GM12878 (cell line): Measurements from ENCODE around the gene BICRA. TPM values are rescaled to one million over a fixed set of nuclear protein-coding genes. Genes with fewer than 3 reads are reported as not detected.

ENCODE experiments used
- ATAC-seq: fragments of 200-7000 bp; cut with Tn5 transposase; 3 replicates; pipeline ENCODE4 v1.9.1; 2020; ENCODE audit warnings: mild to moderate bottlenecking, moderate library complexity
- BruUV-seq: library from RNA; stranded (reverse); fragments of 400-500 nt; replicated peaks from 2 replicates; lab custom pipeline; 2021; lab: Mats Ljungman, UMichigan
- CTCF ChIA-PET: fragments of 300-600 bp; sonication (Branson Sonifier 250); formaldehyde crosslinking; extraction: SDS; loops from one replicate; lab custom pipeline; 2021; ENCODE audit warnings: inconsistent platforms; lab: Yijun Ruan, JAX
- POLR2A ChIA-PET: fragments of 350-600 bp; formaldehyde crosslinking; extraction: SDS; loops from one replicate; lab custom pipeline; 2021; ENCODE audit warnings: inconsistent platforms; lab: Charles Lee
- RAD21 ChIA-PET: fragments of 300-600 bp; sonication (Branson Sonifier 250); formaldehyde crosslinking; loops from one replicate; lab custom pipeline; 2023; ENCODE audit warnings: antibody characterized with exemption; ENCODE audit not compliant: unreplicated experiment; lab: Charles Lee
- SMC1A ChIA-PET: fragments of 300-600 bp; sonication (Branson Sonifier 250); formaldehyde crosslinking; loops from one replicate; lab custom pipeline; 2023; ENCODE audit not compliant: unreplicated experiment, uncharacterized antibody; lab: Charles Lee
- DNase-seq: peaks from one replicate; pipeline ENCODE4 v3.0.0-alpha.2; 2011; ENCODE audit warnings: low read depth, low spot score
- FAIRE-seq: peaks from 3 replicates; lab custom pipeline; 2011; peaks lifted over from hg19 to GRCh38; lab: Jason Lieb, UNC
- H2AFZ ChIP-seq: 2 replicates; pipeline ENCODE4 v1.6.0; 2011; ENCODE audit warnings: low read depth, low read length, control low read depth; ENCODE audit not compliant: control insufficient read depth
- H3K27ac ChIP-seq: 2 replicates; pipeline ENCODE4 v1.5.1; 2011; ENCODE audit warnings: control low read depth; ENCODE audit not compliant: control insufficient read depth, insufficient read depth
- H3K27me3 ChIP-seq, 2 experiments: replicated peaks in 1 of 2; 2 replicates each; pipeline versions ENCODE4 v1.6.0 to v1.6.1; 2011; ENCODE audit warnings: low read length in 1 of 2; ENCODE audit not compliant: control insufficient read depth in 2 of 2, insufficient read depth in 2 of 2
- H3K36me3 ChIP-seq, 2 experiments: 2 replicates each; pipeline ENCODE4 v1.5.1; 2011; ENCODE audit warnings: low read length in 1 of 2; ENCODE audit not compliant: control insufficient read depth in 2 of 2, insufficient read depth in 2 of 2
- H3K4me1 ChIP-seq: 2 replicates; pipeline ENCODE4 v1.6.1; 2011; ENCODE audit warnings: mild to moderate bottlenecking, low read length, moderate library complexity, mixed read lengths; ENCODE audit not compliant: control insufficient read depth, insufficient read depth
- H3K4me2 ChIP-seq: 2 replicates; pipeline ENCODE4 v1.6.0; 2011; ENCODE audit warnings: control low read depth; ENCODE audit not compliant: control insufficient read depth, insufficient read depth
- H3K4me3 ChIP-seq: fragments of 200-600 bp; sonication (generic); 2 replicates; pipeline ENCODE4 v1.5.1; 2016
- H3K79me2 ChIP-seq: 2 replicates; pipeline ENCODE4 v1.6.0; 2011; ENCODE audit warnings: low read length; ENCODE audit not compliant: control insufficient read depth, insufficient read depth
- H3K9ac ChIP-seq: 2 replicates; pipeline ENCODE4 v1.8.0; 2011; ENCODE audit warnings: low read length, control low read depth, mixed read lengths; ENCODE audit not compliant: control insufficient read depth, insufficient read depth
- H3K9me3 ChIP-seq: replicated peaks from 3 replicates; pipeline ENCODE4 v1.5.1; 2011; ENCODE audit warnings: mild to moderate bottlenecking, low read length; ENCODE audit not compliant: control insufficient read depth, insufficient read depth
- H4K20me1 ChIP-seq: 2 replicates; pipeline ENCODE4 v1.6.0; 2011; ENCODE audit not compliant: control insufficient read depth, insufficient read depth
- ATF3 ChIP-seq: IDR thresholded peaks from 2 replicates; pipeline ENCODE4 v1.6.1; 2011; ENCODE audit warnings: low read depth, mild to moderate bottlenecking, low read length, moderate library complexity, borderline replicate concordance; ENCODE audit errors: extremely low read depth
- CBFB ChIP-seq: IDR thresholded peaks from 2 replicates; pipeline ENCODE4 v1.6.1; 2016; ENCODE audit warnings: antibody characterized with exemption, low read depth
- EED ChIP-seq: sonication (generic); IDR thresholded peaks from 2 replicates; pipeline ENCODE4 v1.6.1; 2016; ENCODE audit warnings: antibody characterized with exemption, low read depth
- EZH2 ChIP-seq: IDR thresholded peaks from 2 replicates; pipeline ENCODE4 v1.6.1; 2012; ENCODE audit warnings: low read depth, mild to moderate bottlenecking, control low read depth, inconsistent platforms, low read length, borderline replicate concordance; ENCODE audit not compliant: control insufficient read depth
- FOXK2 ChIP-seq: fragments of 450-650 bp; IDR thresholded peaks from 2 replicates; pipeline ENCODE4 v1.6.1; 2017; ENCODE audit warnings: mild to moderate bottlenecking, moderate library complexity
- HSF1 ChIP-seq: fragments of 150-350 bp; IDR thresholded peaks from 2 replicates; pipeline ENCODE4 v1.6.1; 2014; ENCODE audit warnings: mild to moderate bottlenecking, low read depth, low read length
- KDM1A ChIP-seq: fragments of 200-600 bp; sonication (generic); IDR thresholded peaks from 2 replicates; pipeline ENCODE4 v1.6.1; 2016; ENCODE audit warnings: borderline replicate concordance
- KLF5 ChIP-seq: fragments of 450-650 bp; IDR thresholded peaks from 2 replicates; pipeline ENCODE4 v1.6.1; 2014; ENCODE audit warnings: mild to moderate bottlenecking; ENCODE audit not compliant: partially characterized antibody
- NBN ChIP-seq: fragments of 450-650 bp; IDR thresholded peaks from 2 replicates; pipeline ENCODE4 v1.6.1; 2016
- NFIC ChIP-seq: IDR thresholded peaks from 2 replicates; pipeline ENCODE4 v1.6.1; 2012; ENCODE audit warnings: low read depth, mild to moderate bottlenecking, inconsistent platforms, low read length, moderate library complexity
- POU2F2 ChIP-seq: IDR thresholded peaks from 3 replicates; pipeline ENCODE4 v1.6.1; 2011; ENCODE audit warnings: low read depth, mild to moderate bottlenecking, low read length, borderline replicate concordance
- RB1 ChIP-seq: fragments of 450-650 bp; formaldehyde crosslinking; IDR thresholded peaks from 2 replicates; pipeline ENCODE4 v1.6.1; 2017; ENCODE audit warnings: mild to moderate bottlenecking, borderline replicate concordance
- RUNX3 ChIP-seq: IDR thresholded peaks from 2 replicates; pipeline ENCODE4 v1.6.1; 2012; ENCODE audit warnings: low read length, inconsistent platforms
- ZBTB4 ChIP-seq: fragments of 450-650 bp; formaldehyde crosslinking; IDR thresholded peaks from 2 replicates; pipeline ENCODE4 v1.4.0; 2022; ENCODE audit warnings: mild to moderate bottlenecking, moderate library complexity
- WGBS: methylation state at CpG from one replicate; pipeline ENCODE4 v1.1.6; 2016; ENCODE audit warnings: low lambda C conversion rate; ENCODE audit not compliant: insufficient replicate concordance, insufficient coverage; ENCODE audit errors: missing lambda C conversion rate; 5-methylcytosine and 5-hydroxymethylcytosine counted together
- in situ Hi-C: fragments of 300-500 bp; cut with MboI; formaldehyde crosslinking; loops from 9 replicates; pipeline ENCODE4 v1.14.3; 2018; ENCODE audit warnings: mixed read lengths
- intact Hi-C: fragments of 100-400 bp; cut with micrococcal nuclease; formaldehyde crosslinking; loops from one replicate; pipeline ENCODE4 v1.14.2; 2022; ENCODE audit not compliant: unreplicated experiment
- polyA plus RNA-seq, 11 experiments: library from polyadenylated mRNA; depleted of rRNA in 4 of 11; unstranded in 6 of 11; stranded (reverse) in 5 of 11; fragments of >200 nt; fragmentation: Nextera tagmentation in 4 of 11; fragmentation: Illumina TruSeq in 1 of 11; extraction: Ambion mirVana in 4 of 11; extraction: Trizol in 1 of 11; gene quantifications; 1 replicate in 1 of 11; 2 replicates in 10 of 11; pipeline versions ENCODE4 v1.2.1 to v1.2.3, GENCODE V29; 2011 to 2016; ENCODE audit warnings: inconsistent platforms in 2 of 11, missing spikeins in 2 of 11, low read depth in 1 of 11
- total RNA-seq, 4 experiments: library from RNA; depleted of rRNA in 3 of 4; stranded (reverse); fragments of >200 nt in 3 of 4; fragmentation: Illumina TruSeq in 1 of 4; extraction: Trizol in 1 of 4; gene quantifications; 2 replicates each; pipeline versions ENCODE4 v1.2.1 to v1.2.3, GENCODE V29; 2013 to 2021
- TF ChIP-seq, protein P1 (sequence below): fragments of 450-650 bp; IDR thresholded peaks from 2 replicates; pipeline ENCODE4 v1.6.1; 2016; ENCODE audit warnings: mild to moderate bottlenecking

The BICRA gene
- total and polyA plus RNA-seq, 10 of the 15 experiments (the other 5 are each of a cell fraction or from before 2014, with no cell fraction given), result 0.11 to 15.3 (median 1.3) TPM

- TF ChIP-seq RUNX3, result peak; percentile 35
These were observed 98.4 kb downstream of the BICRA start (continued) for GRCh38 chr19:47707135-47707925.

DNA sequence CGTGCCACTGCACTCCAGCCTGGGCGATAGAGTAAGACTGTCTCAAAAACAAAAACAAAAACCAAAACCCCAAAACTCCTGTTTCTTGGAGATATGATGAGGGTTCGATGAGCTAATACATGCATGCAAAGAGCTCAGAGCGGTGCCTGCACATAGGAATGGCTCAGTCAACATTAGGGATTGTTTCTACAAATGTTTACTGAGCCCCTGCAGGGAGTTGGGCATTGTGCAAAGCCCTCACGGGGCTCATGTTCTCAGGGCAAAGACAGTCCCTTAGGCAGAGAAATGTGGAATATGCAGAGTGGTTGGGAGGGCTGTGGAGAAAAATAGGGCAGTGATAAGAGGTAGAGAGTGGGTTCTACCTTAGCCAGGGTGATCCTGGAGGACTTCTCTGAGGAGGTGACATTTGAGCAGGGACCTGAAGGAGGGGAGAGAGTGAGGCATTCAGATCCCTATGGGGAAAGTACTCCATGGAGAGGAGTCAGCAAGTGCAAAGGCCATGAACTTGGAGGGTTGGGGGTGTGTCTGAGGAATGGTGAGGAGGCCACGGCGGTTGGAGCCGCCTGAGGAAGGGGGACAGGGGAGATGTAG, 102.8 kb downstream of the BICRA start:
- no peaks in the 10 kb centered on the region for H3K36me3 ChIP-seq
- H3K79me2 ChIP-seq, result no peaks in the 10 kb centered on the region
- BruUV-seq, result no TSS peak
- FAIRE-seq (no peak), DNase-seq (no peak), ATAC-seq (no peak)
- no peaks in the 10 kb centered on the region for H4K20me1 ChIP-seq
- H3K9ac ChIP-seq, result no peak overlapping the region
- in situ Hi-C loops, result no loop called here
- 47% methylated on average over 8 of the region's 8 CpGs for WGBS
- SMC1A ChIA-PET, result interaction anchor here (1.3 kb wide), 1 partner anchor 274 kb away, joined by 4 read pairs; no protein-coding TSS in a partner anchor
- no peak overlapping the region for H2AFZ ChIP-seq
- no peak overlapping the region for H3K4me3 ChIP-seq
- H3K27ac ChIP-seq, result no peak overlapping the region
- no peak overlapping the region for H3K4me2 ChIP-seq
- no peaks in the 10 kb centered on the region for H3K27me3 ChIP-seq
- CTCF ChIA-PET, result interaction anchor here (1.1 to 3.4 kb wide), 7 partner anchors 11 to 275 kb away, joined by 3 to 24 read pairs (median 10); partner anchors contain the start of gene NOP53
- no peaks in the 10 kb centered on the region for H3K4me1 ChIP-seq
- intact Hi-C loops, result no loop called here
- no peaks in the 10 kb centered on the region; the same call in 2 of the 3 replicates for H3K9me3 ChIP-seq
- POLR2A ChIA-PET, result no interaction called here
- RAD21 ChIA-PET, result interaction anchor here (1.9 kb wide), 1 partner anchor 275 kb away, joined by 4 read pairs; no protein-coding TSS in a partner anchor
- no peak for TF ChIP-seq NBN
- TF ChIP-seq CBFB, result no peak
- TF ChIP-seq, protein P1, sequence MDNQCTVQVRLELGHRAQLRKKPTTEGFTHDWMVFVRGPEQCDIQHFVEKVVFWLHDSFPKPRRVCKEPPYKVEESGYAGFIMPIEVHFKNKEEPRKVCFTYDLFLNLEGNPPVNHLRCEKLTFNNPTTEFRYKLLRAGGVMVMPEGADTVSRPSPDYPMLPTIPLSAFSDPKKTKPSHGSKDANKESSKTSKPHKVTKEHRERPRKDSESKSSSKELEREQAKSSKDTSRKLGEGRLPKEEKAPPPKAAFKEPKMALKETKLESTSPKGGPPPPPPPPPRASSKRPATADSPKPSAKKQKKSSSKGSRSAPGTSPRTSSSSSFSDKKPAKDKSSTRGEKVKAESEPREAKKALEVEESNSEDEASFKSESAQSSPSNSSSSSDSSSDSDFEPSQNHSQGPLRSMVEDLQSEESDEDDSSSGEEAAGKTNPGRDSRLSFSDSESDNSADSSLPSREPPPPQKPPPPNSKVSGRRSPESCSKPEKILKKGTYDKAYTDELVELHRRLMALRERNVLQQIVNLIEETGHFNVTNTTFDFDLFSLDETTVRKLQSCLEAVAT, result no peak
- no peak for TF ChIP-seq EZH2
- no peak for TF ChIP-seq KLF5
- TF ChIP-seq NFIC, result no peak
- no peak for TF ChIP-seq HSF1
- TF ChIP-seq ZBTB4, result no peak
- no peak for TF ChIP-seq POU2F2
- no peak for TF ChIP-seq FOXK2
- TF ChIP-seq RB1, result no peak
- no peak for TF ChIP-seq ATF3
- TF ChIP-seq KDM1A, result no peak
- no peak for TF ChIP-seq EED
